H1 (cell line): ENCODE data around the gene MED10. TPM values are rescaled to one million over a fixed set of nuclear protein-coding genes. Genes with fewer than 3 reads are reported as not detected.

Experiments used
- CTCF ChIA-PET: fragments of 300-600 bp; sonication (Branson Sonifier 250); formaldehyde crosslinking; loops from one replicate; lab custom pipeline; 2021; ENCODE audit not compliant: partially characterized antibody; lab: Charles Lee
- POLR2A ChIA-PET: fragments of 300-600 bp; sonication (Branson Sonifier 250); formaldehyde crosslinking; loops from one replicate; lab custom pipeline; 2021; ENCODE audit warnings: inconsistent platforms; ENCODE audit not compliant: partially characterized antibody; lab: Charles Lee
- DNase-seq, 2 experiments: peaks; one replicate each; pipeline versions ENCODE4 v3.0.0 to v3.0.0-alpha.2; 2010 to 2022; ENCODE audit warnings: low spot score in 2 of 2, low read depth in 1 of 2, mixed read lengths in 1 of 2
- FAIRE-seq: peaks from 2 replicates; lab custom pipeline; 2011; peaks lifted over from hg19 to GRCh38; lab: Jason Lieb, UNC
- H2AFZ ChIP-seq: 2 replicates; pipeline ENCODE4 v1.8.1; 2012; ENCODE audit warnings: low read length, inconsistent platforms
- H2AK5ac ChIP-seq: 2 replicates; pipeline ENCODE4 v1.6.1; 2013; ENCODE audit warnings: low read depth, low read length
- H2BK120ac ChIP-seq: replicated peaks from 2 replicates; pipeline ENCODE3; 2013; ENCODE audit warnings: low read depth, low read length, inconsistent platforms
- H2BK12ac ChIP-seq: 2 replicates; pipeline ENCODE4 v1.6.1; 2013; ENCODE audit warnings: low read depth, low read length
- H2BK15ac ChIP-seq: 2 replicates; pipeline ENCODE4 v1.6.1; 2013; ENCODE audit warnings: low read length
- H2BK20ac ChIP-seq: 2 replicates; pipeline ENCODE4 v1.6.1; 2013; ENCODE audit warnings: low read length
- H2BK5ac ChIP-seq: 2 replicates; pipeline ENCODE4 v1.6.1; 2013; ENCODE audit warnings: low read depth, low read length
- H3K14ac ChIP-seq: 2 replicates; pipeline ENCODE4 v1.6.1; 2013; ENCODE audit warnings: inconsistent platforms; ENCODE audit not compliant: insufficient read length
- H3K18ac ChIP-seq: 2 replicates; pipeline ENCODE4 v1.6.1; 2013; ENCODE audit warnings: low read length; ENCODE audit errors: extremely low read depth
- H3K23ac ChIP-seq: 2 replicates; pipeline ENCODE4 v1.6.1; 2013; ENCODE audit warnings: inconsistent platforms; ENCODE audit not compliant: insufficient read length
- H3K23me2 ChIP-seq: 2 replicates; pipeline ENCODE4 v1.6.1; 2013; ENCODE audit warnings: low read depth, low read length
- H3K27ac ChIP-seq: 2 replicates; pipeline ENCODE4 v1.6.1; 2011; ENCODE audit warnings: low read depth, low read length, inconsistent platforms
- H3K27me3 ChIP-seq, 4 experiments: replicated peaks in 1 of 4; 1 replicate in 1 of 4; 2 replicates in 3 of 4; pipeline versions ENCODE4 v1.6.1 to v1.8.1; 2011 to 2013; ENCODE audit warnings: low read length in 3 of 4, mild to moderate bottlenecking in 3 of 4, inconsistent platforms in 2 of 4, mixed read lengths in 2 of 4, moderate library complexity in 1 of 4; ENCODE audit not compliant: control insufficient read depth in 3 of 4, insufficient read depth in 3 of 4; ENCODE audit errors: extremely low read depth in 1 of 4
- H3K36me3 ChIP-seq, 4 experiments: 2 replicates each; pipeline versions ENCODE4 v1.6.1 to v1.8.1; 2011 to 2013; ENCODE audit warnings: mild to moderate bottlenecking in 4 of 4, low read length in 3 of 4, moderate library complexity in 2 of 4, control low read depth in 1 of 4, inconsistent platforms in 1 of 4; ENCODE audit not compliant: insufficient read depth in 4 of 4, control insufficient read depth in 2 of 4
- H3K4ac ChIP-seq: replicated peaks from 2 replicates; pipeline ENCODE3; 2013; ENCODE audit warnings: low read length, low read depth, mixed read lengths, inconsistent platforms; ENCODE audit not compliant: insufficient read length
- H3K4me1 ChIP-seq, 4 experiments: replicated peaks in 1 of 4; 1 replicate in 1 of 4; 2 replicates in 3 of 4; pipeline versions ENCODE4 v1.6.1 to v1.8.1; 2011 to 2013; ENCODE audit warnings: low read length in 3 of 4, inconsistent platforms in 2 of 4, mixed read lengths in 1 of 4; ENCODE audit not compliant: insufficient read depth in 4 of 4, control insufficient read depth in 3 of 4
- H3K4me2 ChIP-seq, 2 experiments: 2 replicates each; pipeline versions ENCODE4 v1.6.1 to v1.8.1; 2011 to 2013; ENCODE audit warnings: low read depth in 2 of 2, low read length in 2 of 2, control low read depth in 1 of 2, inconsistent platforms in 1 of 2, mild to moderate bottlenecking in 1 of 2; ENCODE audit not compliant: insufficient read depth in 1 of 2
- H3K4me3 ChIP-seq, 4 experiments: fragments of 200-600, 300-600 bp in 1 of 4; sonication (generic), shearing (Covaris generic), sonication (Bioruptor Twin) in 1 of 4; 2 replicates each; pipeline versions ENCODE4 v1.5.1 to v1.8.1; 2011 to 2016; ENCODE audit warnings: low read length in 4 of 4, low read depth in 3 of 4, control low read depth in 2 of 4, inconsistent platforms in 2 of 4, mild to moderate bottlenecking in 2 of 4, mixed read lengths in 1 of 4, moderate library complexity in 1 of 4; ENCODE audit not compliant: insufficient read depth in 2 of 4; ENCODE audit errors: extremely low read depth in 1 of 4
- H3K56ac ChIP-seq: replicated peaks from 2 replicates; pipeline ENCODE3; 2013; ENCODE audit warnings: low read depth, mild to moderate bottlenecking, mixed read lengths, low read length, inconsistent platforms; ENCODE audit not compliant: insufficient read length
- H3K79me1 ChIP-seq: 2 replicates; pipeline ENCODE4 v1.6.1; 2013; ENCODE audit warnings: low read depth, low read length, control low read depth
- H3K79me2 ChIP-seq, 2 experiments: 2 replicates each; pipeline versions ENCODE4 v1.6.1 to v1.8.1; 2012 to 2013; ENCODE audit warnings: low read length in 2 of 2, mild to moderate bottlenecking in 2 of 2, inconsistent platforms in 1 of 2; ENCODE audit not compliant: insufficient read depth in 2 of 2, control insufficient read depth in 1 of 2
- H3K9ac ChIP-seq, 4 experiments: replicated peaks in 1 of 4; 1 replicate in 1 of 4; 2 replicates in 3 of 4; pipeline versions ENCODE4 v1.6.1 to v1.8.1; 2011 to 2013; ENCODE audit warnings: low read depth in 3 of 4, low read length in 3 of 4, control low read depth in 2 of 4, mild to moderate bottlenecking in 2 of 4, moderate library complexity in 2 of 4, inconsistent platforms in 1 of 4; ENCODE audit errors: extremely low read depth in 1 of 4
- H3K9me3 ChIP-seq, 2 experiments: 2 replicates each; pipeline versions ENCODE4 v1.6.1 to v1.8.1; 2012 to 2013; ENCODE audit warnings: mild to moderate bottlenecking in 2 of 2, moderate library complexity in 2 of 2, control low read depth in 1 of 2, inconsistent platforms in 1 of 2, low read depth in 1 of 2, low read length in 1 of 2, mixed read lengths in 1 of 2; ENCODE audit not compliant: insufficient read depth in 2 of 2
- H4K20me1 ChIP-seq, 2 experiments: replicated peaks in 1 of 2; 2 replicates each; pipeline versions ENCODE3 to v1.8.1; 2011 to 2013; ENCODE audit warnings: inconsistent platforms in 2 of 2, low read length in 2 of 2, mild to moderate bottlenecking in 1 of 2; ENCODE audit not compliant: insufficient read depth in 2 of 2, control insufficient read depth in 1 of 2
- H4K5ac ChIP-seq: 2 replicates; pipeline ENCODE4 v1.6.1; 2013; ENCODE audit warnings: low read length, low read depth, mixed read lengths, inconsistent platforms; ENCODE audit not compliant: insufficient read length
- H4K8ac ChIP-seq: 2 replicates; pipeline ENCODE4 v1.8.0; 2013; ENCODE audit warnings: mild to moderate bottlenecking, moderate library complexity, low read length, inconsistent platforms; ENCODE audit not compliant: insufficient read depth; ENCODE audit errors: extremely low read depth
- H4K91ac ChIP-seq: replicated peaks from 2 replicates; pipeline ENCODE3; 2013; ENCODE audit warnings: low read length, mixed read lengths, inconsistent platforms; ENCODE audit not compliant: insufficient read length
- CBX5 ChIP-seq: fragments of 300-800, 300-1000 bp; sonication (generic); IDR thresholded peaks from 2 replicates; pipeline ENCODE4 v1.7.1; 2016; ENCODE audit warnings: antibody characterized with exemption, low read length, low read depth
- CREB1 ChIP-seq: IDR thresholded peaks from 2 replicates; pipeline ENCODE4 v1.6.1; 2012; ENCODE audit warnings: inconsistent platforms
- EGR1 ChIP-seq: IDR thresholded peaks from 2 replicates; pipeline ENCODE4 v1.6.1; 2011; ENCODE audit warnings: low read depth, low read length, borderline replicate concordance
- HDAC2 ChIP-seq, 2 experiments: fragments of 300-600 bp in 1 of 2; sonication (generic) in 1 of 2; IDR thresholded peaks; 2 replicates each; pipeline ENCODE4 v1.6.1; 2011 to 2012; ENCODE audit warnings: low read depth in 2 of 2, low read length in 2 of 2, mild to moderate bottlenecking in 2 of 2, moderate library complexity in 2 of 2, borderline replicate concordance in 1 of 2, inconsistent platforms in 1 of 2
- JUND ChIP-seq: IDR thresholded peaks from 2 replicates; pipeline ENCODE4 v1.6.1; 2011; ENCODE audit warnings: mild to moderate bottlenecking, improper control_type of control experiment, low read length
- MAFK ChIP-seq: IDR thresholded peaks from 2 replicates; pipeline ENCODE4 v1.6.1; 2012; ENCODE audit warnings: low read depth, mild to moderate bottlenecking, improper control_type of control experiment, low read length
- NANOG ChIP-seq: IDR thresholded peaks from 2 replicates; pipeline ENCODE4 v1.6.1; 2011; ENCODE audit warnings: low read length, low read depth, mild to moderate bottlenecking, inconsistent platforms; ENCODE audit not compliant: insufficient read depth, poor library complexity, severe bottlenecking
- RFX5 ChIP-seq: IDR thresholded peaks from 2 replicates; pipeline ENCODE4 v1.6.1; 2011; ENCODE audit warnings: low read depth, low read length, improper control_type of control experiment, borderline replicate concordance
- SP1 ChIP-seq: IDR thresholded peaks from 2 replicates; pipeline ENCODE4 v1.6.1; 2011; ENCODE audit warnings: low read depth, low read length
- SRF ChIP-seq: IDR thresholded peaks from 2 replicates; pipeline ENCODE4 v1.6.1; 2011; ENCODE audit warnings: mild to moderate bottlenecking, low read depth, low read length, moderate library complexity
- SUZ12 ChIP-seq: fragments of 200-600 bp; sonication (generic); IDR thresholded peaks from 2 replicates; pipeline ENCODE4 v1.6.1; 2012; ENCODE audit warnings: mild to moderate bottlenecking, inconsistent platforms, low read length, moderate library complexity, mixed read lengths
- USF2 ChIP-seq: IDR thresholded peaks from 2 replicates; pipeline ENCODE4 v1.6.1; 2011; ENCODE audit warnings: low read length, improper control_type of control experiment
- WGBS, 2 experiments: shearing (Covaris generic) in 1 of 2; methylation state at CpG; one replicate each; pipeline versions ENCODE4 v1.1.6 to v1.1.7; 2013 to 2015; ENCODE audit warnings: low lambda C conversion rate in 2 of 2, mixed read lengths in 2 of 2, inconsistent platforms in 1 of 2, low coverage in 1 of 2, missing lambda C conversion rate in 1 of 2; ENCODE audit not compliant: insufficient replicate concordance in 2 of 2, insufficient coverage in 1 of 2, insufficient read length in 1 of 2; ENCODE audit errors: extremely low coverage in 1 of 2, missing lambda C conversion rate in 1 of 2; 5-methylcytosine and 5-hydroxymethylcytosine counted together
- polyA plus RNA-seq, 7 experiments: library from polyadenylated mRNA; depleted of rRNA in 3 of 7; stranded (reverse) in 5 of 7; unstranded in 2 of 7; fragments of >200 nt in 5 of 7; fragments of 200-250 nt in 2 of 7; gene quantifications; 1 replicate in 5 of 7; 2 replicates in 1 of 7; 4 replicates in 1 of 7; pipeline versions ENCODE4 v1.2.1 to v1.2.3, GENCODE V29; 2011 to 2013; ENCODE audit warnings: missing spikeins in 2 of 7, mixed read lengths in 2 of 7
- total RNA-seq: library from RNA; stranded (reverse); fragmentation: NEBNext Ultra II Directional; extraction: Animal tissue kit (Norgen Biotek cat#: 25700); gene quantifications from 2 replicates; pipeline ENCODE4 v1.2.1, GENCODE V29; 2021

MED10 gene
- total and polyA plus RNA-seq, 2 of the 8 experiments (the other 6 are each of a cell fraction or from before 2014, with no cell fraction given) = 20.1 to 23.2 TPM

GRCh38 chr5:6395621-6396020 lies 17.3 kb upstream of the MED10 start:
- Histone ChIP-seq H3K4me3 (no peak overlapping the region), H3K23me2 (no peaks in the 10 kb centered on the region), H2AFZ (no peak overlapping the region), H3K4me2 (no peak overlapping the region), H3K14ac (no peak overlapping the region), H3K9me3 (peaks cover 0 to 4% of the 10 kb centered on the region in 2 experiments; a peak in 1 of 4 replicates), H3K27ac (no peak overlapping the region), H2BK120ac (no peak overlapping the region), H2AK5ac (no peak overlapping the region), H4K91ac (no peak overlapping the region), H4K20me1 (no peaks in the 10 kb centered on the region), H3K4ac (no peak overlapping the region), H3K27me3 (no peaks in the 10 kb centered on the region), H2BK12ac (no peak overlapping the region), H3K79me1 (no peaks in the 10 kb centered on the region), H3K23ac (no peak overlapping the region), H3K4me1 (no peaks in the 10 kb centered on the region), H2BK20ac (no peak overlapping the region), H3K79me2 (no peaks in the 10 kb centered on the region), H3K9ac (no peak overlapping the region), H4K5ac (no peak overlapping the region), H2BK5ac (no peak overlapping the region), H3K18ac (no peak overlapping the region), H4K8ac (no peak overlapping the region), H2BK15ac (no peak overlapping the region), H3K36me3 (no peaks in the 10 kb centered on the region), H3K56ac (no peak overlapping the region)
- no peak for TF ChIP-seq RFX5
- no peak for TF ChIP-seq USF2
- TF ChIP-seq SRF = no peak
- TF ChIP-seq JUND = no peak
- no peak for TF ChIP-seq HDAC2 (IDR thresholded peaks at IDR 0.05; ENCODE audit: borderline replicate concordance in 1 of 2, low read depth in 2 of 2, low read length in 2 of 2)
- no peak for TF ChIP-seq SP1
- no peak for TF ChIP-seq CREB1
- no peak for TF ChIP-seq EGR1
- no peak for TF ChIP-seq MAFK
- no peak for TF ChIP-seq NANOG
- TF ChIP-seq SUZ12 = no peak
- TF ChIP-seq CBX5 = no peak
- FAIRE-seq = no peak
- WGBS, 2 experiments = 90% methylated on average over 3 of the region's 3 CpGs; no CpG with 5 or more reads in 1 of the 2 experiments
- POLR2A ChIA-PET = no interaction called here
- CTCF ChIA-PET = no interaction called here
- no peak for DNase-seq
